Inflammatory macrophage treated with lipopolysaccharide for 1 hour (primary cell): ENCODE measurements around the gene PPP1R14C.
"Not testable (repeated sequence)": the region's sequence is repeated elsewhere in the genome, so short reads cannot be mapped to it uniquely, and the experiment has no call there.

Source experiments
- DNase-seq, 2 donors: peaks; one replicate each; pipeline ENCODE4 v3.0.0-alpha.2; 2020 to 2022

Gene PPP1R14C

DNA sequence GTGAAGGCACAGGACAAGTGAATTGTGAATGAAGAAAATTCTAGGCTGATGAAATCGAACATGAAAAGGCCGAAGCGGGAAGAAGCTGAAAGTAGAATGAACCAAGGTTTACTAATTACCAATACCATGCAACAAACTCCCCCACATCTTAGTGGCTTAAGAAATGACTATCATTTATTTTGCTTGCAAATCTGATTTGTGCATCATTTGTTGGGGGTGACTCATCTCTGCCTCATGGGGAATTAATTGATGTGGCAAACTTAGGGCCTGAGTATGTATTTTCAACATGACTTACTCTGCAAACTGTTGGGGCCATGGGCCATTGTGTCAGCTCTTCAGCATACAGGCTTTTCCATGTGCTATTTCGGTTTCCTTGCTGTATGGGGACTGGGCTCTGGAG lies 26.8 kb downstream of the PPP1R14C start:
- peak; percentile 60 to 81 for DNase-seq

DNA sequence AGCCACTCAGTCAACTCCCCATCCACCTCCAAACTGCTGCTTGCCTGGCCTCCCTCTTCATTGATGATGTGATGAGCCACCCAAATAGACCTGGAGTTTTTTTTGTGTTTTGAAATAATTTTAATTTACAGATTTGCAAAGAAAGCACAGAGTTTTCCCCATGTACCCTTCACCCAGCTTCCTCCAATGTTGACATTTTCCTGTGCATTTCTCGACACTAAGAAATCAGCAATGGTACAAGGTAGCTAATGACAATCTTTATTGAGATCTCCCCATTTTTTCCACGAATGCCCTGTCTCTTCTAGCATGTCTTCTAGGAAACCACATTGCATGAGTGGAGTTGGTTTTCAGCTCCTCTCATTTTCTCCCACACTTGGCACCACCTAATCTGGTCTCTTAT lies 30.1 kb downstream of the PPP1R14C start:
- no peak for DNase-seq

DNA sequence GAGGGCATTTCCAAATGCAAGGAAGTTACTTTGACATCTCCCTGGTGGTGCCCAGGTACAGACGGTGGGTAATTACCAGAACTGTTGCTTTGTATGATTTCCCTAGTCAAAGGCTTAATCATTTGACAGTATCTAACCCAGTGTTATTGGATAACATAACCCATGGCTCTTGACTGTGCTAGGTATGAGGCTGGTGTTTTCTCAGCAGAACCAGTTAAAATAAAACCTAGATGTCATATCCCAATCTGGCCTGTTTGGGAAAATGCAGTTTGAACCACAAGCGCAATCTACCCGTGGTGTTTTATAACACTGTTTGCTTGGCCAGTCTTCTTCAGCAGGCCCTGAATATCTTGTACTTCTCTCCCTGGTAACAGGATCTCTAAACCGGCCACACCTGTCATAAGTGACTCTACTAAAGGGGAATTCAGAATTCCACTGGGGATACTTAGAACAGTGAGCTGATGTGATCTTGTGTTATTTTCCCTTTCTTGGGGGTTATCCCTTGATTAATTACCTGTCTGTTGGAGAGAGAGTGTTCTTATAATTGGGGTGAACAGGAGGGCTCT lies 32.8 kb downstream of the PPP1R14C start:
- DNase-seq = no peak

DNA sequence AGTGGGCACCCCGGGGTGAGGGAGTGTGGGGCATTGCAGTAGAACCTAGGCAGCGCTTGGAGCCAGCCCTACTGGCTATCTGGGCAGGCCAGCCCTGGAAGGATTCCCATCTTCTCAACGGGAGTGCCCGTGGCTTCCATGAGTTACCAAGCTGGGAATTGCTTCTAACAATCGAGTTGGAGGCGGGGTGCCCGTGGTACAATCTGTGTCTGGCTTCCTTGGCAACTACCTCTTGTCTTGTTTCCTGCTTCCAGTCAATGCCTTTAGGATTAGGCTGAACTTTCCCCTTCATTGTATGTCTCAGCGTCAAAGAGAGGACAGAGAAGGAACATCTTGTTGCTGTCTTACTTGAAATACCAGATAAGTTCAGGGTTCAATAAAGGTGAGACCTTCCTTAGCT lies 33.3 kb downstream of the PPP1R14C start:
- no peak for DNase-seq

DNA sequence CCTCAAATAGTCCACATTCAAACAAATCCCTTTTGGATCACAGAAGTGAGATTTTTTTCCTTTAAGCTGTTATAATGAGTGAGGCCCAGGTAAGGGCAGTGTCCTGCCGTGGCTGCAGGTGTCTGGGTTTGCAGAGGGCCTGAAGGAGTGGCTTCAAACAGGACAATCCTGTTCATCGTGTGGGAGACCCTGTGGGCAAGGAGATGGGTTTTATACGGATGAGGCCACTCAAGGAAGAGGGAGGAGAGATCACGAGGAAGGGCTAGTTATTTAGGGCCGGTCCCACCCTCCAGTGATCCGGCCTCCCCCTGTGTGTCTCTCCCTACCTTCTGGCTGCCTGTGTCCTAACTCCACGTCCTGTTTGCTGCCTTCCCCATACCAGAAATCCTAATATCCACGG lies 33.8 kb downstream of the PPP1R14C start:
- DNase-seq = no peak

DNA sequence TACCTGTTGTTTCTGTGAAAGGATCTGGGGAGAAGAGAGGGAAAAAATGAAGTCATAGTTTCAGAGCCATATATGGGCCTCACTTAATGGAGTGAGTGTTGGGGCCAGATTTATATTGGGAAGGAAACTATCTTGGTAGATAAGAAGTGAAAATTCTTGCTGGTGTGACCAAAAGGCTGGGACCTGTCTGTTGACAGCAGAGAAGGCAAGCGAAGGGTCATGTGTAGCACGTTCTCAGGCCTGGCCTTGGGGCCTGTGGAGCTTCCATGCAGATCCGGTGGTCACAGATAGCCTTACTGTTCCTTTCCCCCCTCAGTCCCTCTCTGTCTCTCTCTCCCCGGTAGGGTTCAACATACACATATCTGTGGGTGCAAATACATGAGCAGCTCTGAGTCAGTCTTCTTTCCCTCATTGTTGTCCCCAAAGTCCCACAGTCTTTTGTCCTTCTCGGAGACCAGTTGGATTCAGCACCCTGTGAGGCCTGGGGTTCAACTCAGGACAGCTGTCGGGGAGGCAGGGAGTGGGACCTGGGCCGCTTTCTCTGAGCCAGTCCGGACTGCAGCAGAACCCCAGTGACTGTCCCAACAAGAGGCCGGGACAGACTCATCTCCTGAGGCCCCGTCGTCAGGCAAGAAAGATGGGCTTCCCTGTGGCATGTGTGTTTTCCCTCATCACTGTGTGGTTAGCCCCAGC lies 34.6 kb downstream of the PPP1R14C start:
- no peak for DNase-seq

DNA sequence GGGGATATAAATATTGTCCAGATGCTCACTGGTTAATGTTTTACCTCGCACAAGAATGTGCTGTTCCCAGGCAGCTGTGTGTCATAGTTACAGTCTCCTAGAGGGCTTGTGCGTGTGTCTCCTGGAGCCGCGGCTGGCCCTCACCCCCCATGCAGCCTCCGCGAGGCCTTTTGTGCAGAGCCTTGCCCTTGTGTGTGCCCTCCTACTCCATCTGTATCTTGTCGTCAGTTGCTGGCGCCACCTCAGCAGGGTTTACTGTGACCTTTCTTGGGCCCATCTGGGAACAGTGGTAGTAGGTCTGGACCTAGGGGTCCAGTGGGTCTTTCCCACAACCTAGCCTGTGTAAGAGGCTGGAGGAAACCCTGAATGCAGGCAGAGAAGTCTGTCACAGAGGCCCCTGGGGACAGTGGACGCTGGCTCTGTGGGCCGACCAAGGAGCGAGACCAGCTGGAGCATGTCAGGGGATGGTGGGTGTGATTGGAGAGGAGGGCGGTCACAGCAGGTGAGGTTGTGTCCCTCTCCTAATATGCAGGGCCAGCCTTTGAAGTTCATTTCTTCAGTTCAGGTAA lies 35.2 kb downstream of the PPP1R14C start:
- no peak for DNase-seq

DNA sequence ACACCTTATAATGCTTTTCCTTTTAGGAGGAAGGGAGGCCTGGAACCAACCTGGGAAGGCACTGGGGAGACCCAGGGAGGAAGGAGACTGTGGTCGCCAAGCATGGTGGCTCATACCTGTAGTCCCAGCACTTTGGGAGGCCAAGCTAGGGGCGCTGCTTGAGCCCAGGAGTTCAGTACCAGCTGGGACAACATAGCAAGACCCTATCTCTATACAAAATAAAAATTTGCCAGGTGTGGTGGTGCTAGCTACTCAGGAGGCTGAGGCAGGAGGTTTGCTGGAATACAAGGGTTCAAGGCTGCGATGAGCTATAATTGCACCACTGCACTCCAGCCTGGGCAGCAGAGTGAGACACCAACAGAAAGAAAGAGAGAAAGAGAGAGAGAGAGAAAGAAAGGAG lies 36.2 kb downstream of the PPP1R14C start:
- DNase-seq = no peak

DNA sequence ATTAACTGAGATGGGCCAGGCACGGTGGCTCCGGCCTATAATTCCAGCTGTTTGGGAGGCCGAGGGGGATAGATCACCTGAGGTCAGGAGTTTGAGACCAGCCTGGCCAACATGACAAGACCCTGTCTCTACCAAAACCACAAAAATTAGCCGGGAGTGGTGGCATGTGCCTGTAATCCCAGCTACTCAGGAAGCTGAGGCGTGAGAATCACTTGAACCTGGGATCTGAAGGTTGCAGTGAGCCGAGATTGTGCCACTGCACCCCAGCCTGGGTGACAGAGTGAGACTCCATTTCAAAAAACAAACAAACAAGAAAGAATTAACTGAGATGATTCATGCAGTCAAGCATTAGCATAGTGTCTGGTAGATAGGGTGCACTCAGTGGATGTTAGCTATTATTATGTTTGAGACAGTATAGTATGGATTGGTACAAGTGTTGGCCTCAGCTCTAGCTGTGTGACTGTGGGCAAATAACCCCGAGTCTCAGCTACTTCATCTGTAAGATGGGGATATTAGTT lies 37.1 kb downstream of the PPP1R14C start:
- DNase-seq = not testable (repeated sequence)

DNA sequence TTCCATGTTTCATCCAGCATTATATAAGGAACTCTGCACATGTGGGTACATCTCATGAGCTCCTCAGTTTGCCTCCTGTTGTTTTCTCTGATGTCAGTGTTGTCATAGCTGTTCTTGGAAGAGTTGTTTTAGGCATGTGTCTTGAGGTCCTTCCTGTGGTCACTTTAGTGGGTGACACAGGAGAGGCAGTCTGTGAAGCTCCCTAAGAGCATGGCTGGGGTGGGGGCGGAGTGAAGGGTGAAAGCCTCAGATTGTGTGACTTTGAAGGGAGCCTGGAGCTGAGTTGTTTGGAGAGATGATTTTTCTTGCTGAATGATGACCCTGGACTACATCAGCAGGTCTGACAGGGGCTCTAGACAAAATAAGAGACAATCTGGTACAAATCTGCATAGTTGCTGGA lies 37.7 kb downstream of the PPP1R14C start:
- no peak for DNase-seq

DNA sequence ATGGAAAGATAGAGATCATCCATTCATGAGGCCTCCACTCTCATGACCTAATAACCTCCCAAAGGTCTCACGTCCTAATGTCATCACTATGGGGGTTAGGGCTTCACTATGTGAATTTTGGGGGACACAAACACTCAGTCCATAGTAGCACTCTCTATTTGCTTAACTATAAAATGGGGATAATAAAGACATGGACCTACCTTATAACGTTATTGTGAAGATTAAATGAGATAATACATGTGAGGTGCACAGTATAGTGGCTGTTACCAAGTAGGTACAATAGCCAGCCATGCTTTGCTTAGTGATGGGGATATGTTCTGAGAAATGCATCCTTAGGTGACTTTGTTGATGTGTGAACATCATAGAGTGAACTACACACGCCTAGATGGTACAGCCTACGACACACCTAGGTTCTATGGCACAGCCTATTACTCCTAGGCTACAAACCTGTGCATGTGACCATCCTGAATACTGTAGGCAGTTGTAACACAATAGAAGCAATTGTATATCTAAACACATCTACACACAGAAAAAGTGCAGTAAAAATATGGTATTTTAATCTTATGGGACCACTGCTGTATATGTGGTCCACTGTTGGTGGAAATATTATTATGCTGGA lies 39.7 kb downstream of the PPP1R14C start:
- DNase-seq = no peak

DNA sequence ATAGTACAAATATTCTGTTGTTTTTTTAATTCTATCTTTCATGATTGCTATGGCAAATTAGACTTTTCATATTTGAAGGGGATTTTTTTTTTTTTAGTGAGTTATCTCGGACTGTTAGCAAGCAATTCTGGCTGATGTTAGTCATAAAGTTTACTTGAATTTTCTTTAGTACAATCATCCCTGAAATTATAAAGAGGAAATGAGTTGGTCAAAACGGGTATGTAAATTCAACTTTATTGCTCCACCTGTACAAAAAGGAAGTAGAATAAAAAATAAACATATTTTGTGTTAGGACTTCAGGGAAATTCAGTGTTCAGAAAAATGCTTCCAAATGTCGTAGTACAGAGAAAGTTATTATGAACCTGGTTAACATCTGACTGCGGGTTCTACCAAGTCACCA lies 40.3 kb downstream of the PPP1R14C start:
- DNase-seq = no peak

DNA sequence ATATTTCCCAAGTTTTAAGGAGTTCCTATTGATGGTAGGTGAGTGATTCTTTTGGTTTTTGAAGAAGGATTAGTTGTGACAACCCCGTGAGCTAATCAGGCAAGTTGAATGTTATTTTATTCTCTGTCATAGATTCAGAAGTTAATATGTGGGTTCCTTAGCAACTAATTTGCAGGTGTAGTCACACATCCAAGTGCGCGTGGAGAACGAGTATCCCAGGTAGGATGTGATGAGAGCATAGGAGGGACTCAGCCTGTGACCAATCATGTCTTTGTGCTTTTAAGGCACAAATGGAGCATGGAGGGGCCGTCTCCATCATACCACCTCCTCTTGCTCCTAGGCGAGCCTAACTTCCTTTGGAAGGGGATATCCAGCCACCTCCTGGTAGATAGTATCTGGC lies 41.1 kb downstream of the PPP1R14C start:
- DNase-seq = no peak

DNA sequence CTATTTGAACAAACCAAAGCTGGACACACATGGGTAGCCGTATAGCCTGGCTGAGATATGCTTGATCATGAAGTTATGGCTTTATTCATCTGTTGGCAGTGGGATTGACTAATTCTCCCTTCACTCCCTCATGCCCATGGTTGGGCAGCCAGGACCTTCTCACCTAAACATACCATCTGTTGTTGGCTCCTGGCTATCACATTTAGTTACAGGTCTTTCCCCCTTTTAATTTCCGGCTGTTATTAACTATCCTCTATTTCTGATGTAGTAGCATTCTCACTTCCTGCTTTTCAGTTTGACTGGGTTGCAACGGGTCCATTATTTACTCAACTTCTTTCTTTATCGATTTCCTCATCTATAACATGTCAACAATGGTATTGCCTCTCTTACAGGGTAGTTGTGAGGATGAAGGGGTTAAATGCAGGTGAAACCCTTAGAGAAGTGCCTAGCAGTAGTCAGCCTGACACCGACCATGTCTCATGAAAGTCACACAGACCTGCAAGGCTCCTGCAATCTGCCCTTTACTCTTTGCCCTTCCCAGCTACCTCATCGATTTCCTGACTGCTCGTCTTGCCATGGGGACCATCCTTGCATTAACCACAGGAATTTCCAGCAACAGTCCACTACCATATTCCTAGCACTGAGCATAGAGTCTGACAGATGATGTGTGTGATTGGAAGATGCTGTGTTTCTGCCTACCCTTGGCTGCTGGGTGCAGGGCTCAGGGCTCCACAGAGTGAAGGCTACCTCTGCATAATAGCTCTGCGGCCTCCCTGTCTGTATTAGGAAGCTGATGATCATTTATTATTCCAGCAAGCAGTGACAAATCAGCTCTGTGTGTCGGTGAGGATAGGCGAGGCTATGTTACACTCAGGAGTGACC lies 42.2 kb downstream of the PPP1R14C start:
- no peak for DNase-seq

DNA sequence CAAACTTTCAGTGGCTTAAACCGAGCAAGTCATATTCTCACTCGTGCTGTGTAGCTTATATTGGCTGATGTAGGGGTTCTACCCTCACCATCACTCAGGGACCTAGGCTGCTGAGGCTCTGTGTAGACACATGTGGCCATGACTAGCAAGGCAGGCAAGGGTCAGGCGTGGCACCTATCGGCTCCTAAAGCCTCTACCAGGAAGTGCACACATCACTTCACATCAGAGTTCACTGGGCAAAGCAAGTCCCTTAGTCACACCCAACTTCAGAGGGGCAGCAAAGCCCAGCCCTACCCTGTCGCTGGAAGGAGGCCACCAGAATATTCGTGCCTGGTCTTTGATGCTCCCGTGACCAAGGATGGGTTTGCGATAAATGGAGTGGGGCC lies 42.9 kb downstream of the PPP1R14C start:
- no peak for DNase-seq

DNA sequence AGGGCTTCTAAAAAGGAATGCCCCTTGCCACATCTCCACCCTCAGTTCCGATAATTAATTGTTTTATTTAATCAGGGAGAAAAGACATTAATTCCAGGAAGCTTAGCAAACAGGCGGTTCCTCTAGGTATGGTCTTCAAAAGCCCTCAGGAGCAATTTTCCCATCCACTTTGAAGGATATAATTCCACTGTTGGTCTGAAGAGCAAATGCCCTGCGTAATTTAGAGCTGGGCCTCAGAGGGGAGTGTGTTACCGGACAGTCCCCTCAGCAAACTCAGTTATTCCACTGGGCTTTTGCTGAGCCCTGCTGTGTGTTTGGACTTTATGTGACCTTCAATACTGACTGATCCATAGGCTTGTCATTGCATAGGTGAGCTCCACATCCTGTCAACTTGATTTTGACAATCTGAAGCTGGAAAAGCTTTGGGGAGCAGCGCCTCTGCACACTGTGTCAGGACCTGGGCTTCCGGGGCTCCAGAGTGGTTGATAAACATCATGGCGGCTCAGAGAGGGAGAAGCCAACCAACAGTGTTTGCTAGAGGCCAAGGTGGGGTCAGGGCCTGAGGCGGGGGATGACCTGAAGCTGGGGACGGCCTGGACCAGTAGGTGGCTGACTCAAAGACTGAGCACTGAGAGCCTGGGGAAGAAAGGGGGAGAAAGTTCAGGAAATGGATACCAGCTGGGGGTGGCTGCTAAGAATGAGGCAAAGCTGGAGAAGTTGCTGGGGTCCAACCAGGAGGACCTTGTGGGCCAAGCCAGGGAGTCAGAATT lies 43.5 kb downstream of the PPP1R14C start:
- DNase-seq = no peak

DNA sequence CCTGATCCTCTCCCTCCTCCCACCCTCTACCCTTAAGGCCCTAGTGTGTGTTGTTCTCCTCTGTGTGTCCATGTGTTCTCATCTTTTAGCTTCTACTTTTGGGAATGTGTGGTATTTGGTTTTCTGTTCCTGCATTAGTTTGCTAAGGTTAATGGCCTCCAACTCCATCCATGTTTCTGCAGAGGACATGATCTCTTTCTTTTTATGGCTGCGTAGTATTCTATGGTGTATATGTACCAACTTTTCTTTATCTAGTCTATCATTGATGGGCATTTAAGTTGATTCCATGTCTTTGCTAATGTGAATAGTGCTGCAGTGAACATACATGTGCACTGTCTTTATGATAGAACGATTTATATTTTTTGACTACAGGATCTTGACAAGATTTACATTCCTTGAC lies 44.6 kb downstream of the PPP1R14C start:
- not testable (repeated sequence) for DNase-seq

DNA sequence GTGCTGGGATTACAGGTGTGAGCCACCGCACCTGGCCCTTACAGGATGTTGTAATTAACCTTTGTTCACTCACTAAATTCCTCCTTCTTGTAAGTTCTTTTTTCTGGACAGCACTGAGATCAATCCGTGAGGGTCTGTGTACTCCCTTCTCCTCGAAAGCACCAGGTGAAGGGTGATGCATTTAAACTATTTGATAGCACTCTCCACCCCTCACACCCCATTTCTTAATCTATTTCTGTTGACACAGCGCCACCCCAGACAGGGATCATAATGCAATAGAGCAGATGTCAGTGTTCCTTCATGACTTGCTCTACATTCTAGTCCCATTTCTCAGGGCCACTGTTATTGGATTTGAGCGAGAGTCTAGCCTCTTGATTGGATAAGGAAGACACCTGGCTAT lies 46.3 kb downstream of the PPP1R14C start:
- DNase-seq = no peak

DNA sequence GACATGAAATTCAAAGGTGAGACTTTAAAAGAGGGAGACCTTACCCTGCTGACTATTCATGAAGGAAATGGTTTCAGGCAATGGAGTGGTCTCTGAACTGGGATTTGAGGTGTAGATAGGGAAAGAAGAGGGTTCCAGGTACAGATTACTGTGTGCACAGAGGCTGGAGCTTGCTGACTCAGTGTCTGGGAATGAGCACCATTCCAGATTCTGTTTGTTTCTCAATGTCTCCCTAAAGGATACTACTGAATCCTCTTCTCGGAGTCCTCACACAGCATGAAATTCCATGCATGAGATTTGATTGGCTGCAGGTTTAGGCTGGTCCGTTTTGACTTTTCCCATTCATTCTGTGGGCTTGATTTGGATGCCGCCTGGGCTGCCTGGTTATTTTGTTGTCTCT lies 49.0 kb downstream of the PPP1R14C start:
- no peak for DNase-seq

DNA sequence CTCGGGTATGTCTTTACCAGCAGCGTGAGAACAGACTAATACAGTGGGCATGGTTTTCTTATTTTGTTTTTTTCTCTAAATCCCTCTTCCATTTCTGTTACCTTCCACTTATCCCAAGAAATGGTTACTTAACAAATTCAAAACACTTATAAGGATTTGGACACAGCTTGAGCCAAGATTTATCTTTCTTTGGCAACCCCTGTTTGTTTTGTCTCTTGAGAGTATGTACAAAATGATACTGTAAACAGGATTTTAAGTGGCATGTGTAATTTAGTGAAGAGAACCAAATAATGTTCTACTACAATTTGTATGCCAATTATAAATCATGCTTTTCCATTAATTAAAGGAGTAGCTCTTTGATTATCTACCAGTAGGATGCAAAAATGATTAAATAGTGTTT lies 51.4 kb downstream of the PPP1R14C start:
- DNase-seq = no peak

DNA sequence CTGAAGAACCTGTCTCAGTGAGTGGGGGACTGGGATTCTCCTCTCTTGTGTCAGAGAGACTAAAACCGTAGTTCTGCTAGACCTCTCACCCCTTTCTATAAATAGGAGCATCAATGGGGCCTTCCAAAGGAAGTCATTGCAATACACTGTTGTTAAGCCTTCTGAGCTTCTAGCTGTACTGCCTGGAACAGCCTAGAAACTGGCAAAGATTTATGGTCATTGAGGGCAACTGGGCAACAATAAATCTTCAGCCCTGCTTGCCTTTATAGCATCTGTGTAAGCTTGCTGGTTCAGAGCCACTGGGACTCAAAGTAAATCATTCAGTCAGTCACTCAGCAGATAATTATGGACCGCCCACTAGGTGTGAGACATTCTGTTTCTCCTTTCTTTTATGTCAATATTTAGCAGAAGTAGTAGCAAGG lies 53.2 kb downstream of the PPP1R14C start:
- peak in 1 of 2 donors; percentile 15 for DNase-seq
